Measurements from ENCODE around the gene CPSF7. TPM values are rescaled to one million over a fixed set of nuclear protein-coding genes. Genes with fewer than 3 reads are reported as not detected.

CPSF7 gene
- total and polyA plus RNA-seq, 10 of the 15 experiments (the other 5 are each of a cell fraction or from before 2014, with no cell fraction given): 14.9 to 93.1 (median 60.9) TPM

DNA sequence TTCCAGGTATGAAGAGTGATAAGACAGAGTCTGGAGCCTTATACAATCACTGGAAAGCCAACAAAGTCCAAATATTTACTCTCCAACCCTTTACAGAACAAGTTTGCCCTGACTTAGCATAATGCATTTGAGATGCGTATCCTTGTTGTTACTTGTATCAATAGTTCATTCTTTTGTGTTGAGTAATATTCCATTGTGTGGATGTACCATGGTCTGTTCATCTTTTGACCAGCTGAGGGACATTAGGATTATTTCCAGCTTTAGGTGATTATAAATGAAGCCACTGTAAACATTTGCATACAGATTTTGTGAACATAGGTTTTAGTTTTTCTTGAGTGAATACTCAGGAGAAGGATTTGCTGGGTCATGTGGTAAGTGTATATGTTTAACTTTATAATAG, 9.8 kb upstream of the CPSF7 start:
- 100% methylated on average over 1 of the region's 1 CpG for WGBS (ENCODE audit: insufficient coverage, insufficient replicate concordance, low lambda C conversion rate, missing lambda C conversion rate)
- ChIA-PET SMC1A (ENCODE audit: uncharacterized antibody, unreplicated experiment) (interaction anchor here (1.3 to 1.8 kb wide), 2 partner anchors 10 to 87 kb away, joined by 3 to 7 read pairs; partner anchors contain the start of genes CPSF7 and SDHAF2), POLR2A (no interaction called here), RAD21 (ENCODE audit: unreplicated experiment) (interaction anchor here (1.0 kb wide), 1 partner anchor 104 kb away, joined by 3 read pairs; no protein-coding TSS in a partner anchor), CTCF (interaction anchor here (0.6 to 2.0 kb wide), 4 partner anchors 9 to 222 kb away, joined by 3 to 7 read pairs (median 4); no protein-coding TSS in a partner anchor)
- Histone ChIP-seq H3K4me1 (ENCODE audit: control insufficient read depth, insufficient read depth, low read length) (no peaks in the 10 kb centered on the region), H3K27me3 (replicated peaks in 1 of 2; ENCODE audit: control insufficient read depth in 2 of 2, insufficient read depth in 2 of 2, low read length in 1 of 2) (no peaks in the 10 kb centered on the region), H3K9ac (ENCODE audit: control insufficient read depth, insufficient read depth, low read length) (no peak overlapping the region), H3K4me3 (no peak overlapping the region), H3K27ac (ENCODE audit: control insufficient read depth, insufficient read depth) (no peak overlapping the region), H4K20me1 (ENCODE audit: control insufficient read depth, insufficient read depth) (no peaks in the 10 kb centered on the region), H3K4me2 (ENCODE audit: control insufficient read depth, insufficient read depth) (no peak overlapping the region), H3K36me3 (ENCODE audit: control insufficient read depth in 2 of 2, insufficient read depth in 2 of 2, low read length in 1 of 2) (peaks cover 15 to 39% of the 10 kb centered on the region in 2 experiments), H2AFZ (ENCODE audit: control insufficient read depth, low read depth, low read length) (no peak overlapping the region), H3K79me2 (ENCODE audit: control insufficient read depth, insufficient read depth, low read length) (peaks cover 18% of the 10 kb centered on the region), H3K9me3 (replicated peaks; ENCODE audit: control insufficient read depth, insufficient read depth, low read length) (no peaks in the 10 kb centered on the region)
- BruUV-seq (replicated peaks): TSS peak; percentile 26
- ATAC-seq (no peak), FAIRE-seq (no peak), DNase-seq (ENCODE audit: low read depth, low spot score) (no peak)
- in situ Hi-C loops (cut with MboI) (no loop called here), intact Hi-C loops (cut with micrococcal nuclease; ENCODE audit: unreplicated experiment) (loop anchor here (5.0 kb wide), 1 partner anchor 107 kb away; the partner anchor contains the start of genes DDB1 and TKFC)
- no peak for TF ChIP-seq ZNF384 (IDR thresholded peaks at IDR 0.05; ENCODE audit: borderline replicate concordance, low read depth, low read length)
- no peak for TF ChIP-seq ZSCAN29 (IDR thresholded peaks at IDR 0.05)
- TF ChIP-seq, protein P1, sequence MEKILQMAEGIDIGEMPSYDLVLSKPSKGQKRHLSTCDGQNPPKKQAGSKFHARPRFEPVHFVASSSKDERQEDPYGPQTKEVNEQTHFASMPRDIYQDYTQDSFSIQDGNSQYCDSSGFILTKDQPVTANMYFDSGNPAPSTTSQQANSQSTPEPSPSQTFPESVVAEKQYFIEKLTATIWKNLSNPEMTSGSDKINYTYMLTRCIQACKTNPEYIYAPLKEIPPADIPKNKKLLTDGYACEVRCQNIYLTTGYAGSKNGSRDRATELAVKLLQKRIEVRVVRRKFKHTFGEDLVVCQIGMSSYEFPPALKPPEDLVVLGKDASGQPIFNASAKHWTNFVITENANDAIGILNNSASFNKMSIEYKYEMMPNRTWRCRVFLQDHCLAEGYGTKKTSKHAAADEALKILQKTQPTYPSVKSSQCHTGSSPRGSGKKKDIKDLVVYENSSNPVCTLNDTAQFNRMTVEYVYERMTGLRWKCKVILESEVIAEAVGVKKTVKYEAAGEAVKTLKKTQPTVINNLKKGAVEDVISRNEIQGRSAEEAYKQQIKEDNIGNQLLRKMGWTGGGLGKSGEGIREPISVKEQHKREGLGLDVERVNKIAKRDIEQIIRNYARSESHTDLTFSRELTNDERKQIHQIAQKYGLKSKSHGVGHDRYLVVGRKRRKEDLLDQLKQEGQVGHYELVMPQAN (conservative IDR thresholded peaks at IDR 0.05): no peak
- TF ChIP-seq PAX5 (IDR thresholded peaks at IDR 0.05; ENCODE audit: borderline replicate concordance, low read depth, low read length): no peak
- no peak for TF ChIP-seq SPI1 (IDR thresholded peaks at IDR 0.05; ENCODE audit: borderline replicate concordance, insufficient read depth, low read depth, low read length)
- TF ChIP-seq SREBF2 (IDR thresholded peaks at IDR 0.05; ENCODE audit: low read length): no peak
- no peak for TF ChIP-seq ZNF622 (IDR thresholded peaks at IDR 0.05)
- TF ChIP-seq MTA2 (IDR thresholded peaks at IDR 0.05; ENCODE audit: low read depth): no peak
